ENCODE measurements around the gene CCDC192.

CCDC192 gene

DNA sequence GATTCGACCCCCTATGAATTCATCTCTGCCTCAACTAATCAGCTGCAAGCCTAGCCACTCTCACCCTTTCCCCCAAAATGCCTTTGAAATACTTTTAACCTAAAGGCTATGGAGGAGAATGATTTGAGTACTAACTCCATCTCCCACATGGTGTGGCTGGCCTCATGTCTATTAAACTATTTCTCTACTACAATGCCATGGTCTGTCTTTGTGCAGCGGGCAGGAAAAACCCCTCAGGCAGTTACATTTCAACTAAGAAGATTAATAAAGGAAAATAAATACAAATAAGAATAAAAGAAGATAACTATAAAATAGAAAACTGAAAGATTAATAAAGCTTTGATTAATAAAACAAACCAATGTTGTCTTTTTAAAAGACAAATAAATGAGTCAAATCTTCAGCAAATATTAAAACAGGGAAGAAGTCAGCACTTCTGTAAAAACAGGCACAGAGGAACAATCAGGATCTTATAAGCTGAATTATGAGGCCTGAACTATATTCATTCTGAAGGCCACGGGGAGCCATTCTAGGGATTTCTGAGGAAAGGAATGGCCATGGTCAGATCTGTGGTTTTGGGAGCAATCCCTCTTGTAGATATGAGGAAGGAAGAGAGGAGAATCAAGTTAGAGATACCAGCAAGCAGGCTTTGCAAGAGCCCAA lies 264.3 kb downstream of the CCDC192 start:
- no peak for TF ChIP-seq PPARA (CRISPR knock-in tag; IDR thresholded peaks at IDR 0.05; ENCODE audit: borderline replicate concordance)
- no peak for TF ChIP-seq ZNF565 (CRISPR knock-in tag; conservative IDR thresholded peaks at IDR 0.05; ENCODE audit: low read depth)
- TF ChIP-seq ZC3H10 (CRISPR knock-in tag; IDR thresholded peaks at IDR 0.05): no peak
- TF ChIP-seq OSR1 (CRISPR knock-in tag; IDR thresholded peaks at IDR 0.05): no peak
- TF ChIP-seq TCF4 (CRISPR knock-in tag; IDR thresholded peaks at IDR 0.05; ENCODE audit: borderline replicate concordance): no peak
- no peak for TF ChIP-seq ESRRG (CRISPR knock-in tag; IDR thresholded peaks at IDR 0.05)
- no peak for TF ChIP-seq ZNF8 (CRISPR knock-in tag; IDR thresholded peaks at IDR 0.05)
- ATAC-seq: no peak

DNA sequence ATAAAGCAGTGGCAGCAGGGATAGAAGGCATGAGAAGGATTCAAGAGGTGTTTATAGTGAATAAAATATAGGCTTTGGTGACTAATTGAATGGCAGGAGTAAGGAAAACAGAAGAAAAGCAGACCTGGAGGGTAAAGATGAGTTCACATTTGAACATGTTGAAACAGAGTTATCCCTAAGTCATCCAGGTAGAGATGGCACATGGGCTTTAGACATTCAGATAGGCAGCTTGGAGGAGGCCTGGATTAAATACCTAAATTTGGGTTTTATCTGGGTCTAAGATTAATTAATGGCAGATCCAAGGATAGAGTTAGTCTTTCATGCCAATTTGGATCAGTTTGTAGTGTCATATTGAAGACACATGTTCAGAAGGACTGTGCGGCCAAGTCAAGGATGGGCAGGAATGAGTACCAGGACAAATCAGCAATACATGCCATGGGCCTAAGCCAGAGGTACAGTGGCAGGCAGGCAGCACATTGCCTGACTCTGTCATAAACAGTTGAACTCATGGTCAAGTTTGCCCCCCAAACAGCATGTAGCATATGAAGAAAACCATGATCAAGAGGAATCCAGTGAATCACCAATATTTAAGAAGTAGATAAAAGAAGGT lies 264.9 kb downstream of the CCDC192 start:
- TF ChIP-seq SNAI2 (CRISPR knock-in tag; IDR thresholded peaks at IDR 0.05) (no peak), ESRRG (CRISPR knock-in tag; IDR thresholded peaks at IDR 0.05) (no peak), PATZ1 (CRISPR knock-in tag; IDR thresholded peaks at IDR 0.05; ENCODE audit: borderline replicate concordance) (no peak), POU6F1 (CRISPR knock-in tag; IDR thresholded peaks at IDR 0.05; ENCODE audit: borderline replicate concordance, low read depth) (no peak), ISL1 (CRISPR knock-in tag; IDR thresholded peaks at IDR 0.05) (no peak), OSR1 (CRISPR knock-in tag; IDR thresholded peaks at IDR 0.05) (no peak), CSRNP3 (CRISPR knock-in tag; IDR thresholded peaks at IDR 0.05) (no peak), ZNF8 (CRISPR knock-in tag; IDR thresholded peaks at IDR 0.05) (no peak), TSHZ2 (CRISPR knock-in tag; IDR thresholded peaks at IDR 0.05) (no peak), CREB5 (CRISPR knock-in tag; IDR thresholded peaks at IDR 0.05; ENCODE audit: low read depth) (no peak), ZFP3 (CRISPR knock-in tag; IDR thresholded peaks at IDR 0.05) (no peak), TCF4 (CRISPR knock-in tag; IDR thresholded peaks at IDR 0.05; ENCODE audit: borderline replicate concordance) (no peak), GLIS3 (CRISPR knock-in tag; IDR thresholded peaks at IDR 0.05) (no peak), ZC3H10 (CRISPR knock-in tag; IDR thresholded peaks at IDR 0.05) (no peak), CSDC2 (CRISPR knock-in tag; IDR thresholded peaks at IDR 0.05) (no peak), RARB (CRISPR knock-in tag; IDR thresholded peaks at IDR 0.05) (no peak)
- ATAC-seq: no peak

- ATAC-seq: no peak
- TF ChIP-seq ZC3H10 (CRISPR knock-in tag; IDR thresholded peaks at IDR 0.05) (no peak), TOX (CRISPR knock-in tag; IDR thresholded peaks at IDR 0.05; ENCODE audit: borderline replicate concordance) (no peak), CSDC2 (CRISPR knock-in tag; IDR thresholded peaks at IDR 0.05) (no peak), ZNF70 (CRISPR knock-in tag; IDR thresholded peaks at IDR 0.05) (no peak), ESRRG (CRISPR knock-in tag; IDR thresholded peaks at IDR 0.05) (no peak), ZNF8 (CRISPR knock-in tag; IDR thresholded peaks at IDR 0.05) (no peak), PATZ1 (CRISPR knock-in tag; IDR thresholded peaks at IDR 0.05; ENCODE audit: borderline replicate concordance) (no peak), ISL1 (CRISPR knock-in tag; IDR thresholded peaks at IDR 0.05) (no peak), PPARA (CRISPR knock-in tag; IDR thresholded peaks at IDR 0.05; ENCODE audit: borderline replicate concordance) (no peak), GLIS3 (CRISPR knock-in tag; IDR thresholded peaks at IDR 0.05) (no peak), TCF4 (CRISPR knock-in tag; IDR thresholded peaks at IDR 0.05; ENCODE audit: borderline replicate concordance) (no peak), ZFP30 (CRISPR knock-in tag; IDR thresholded peaks at IDR 0.05) (no peak), CSRNP3 (CRISPR knock-in tag; IDR thresholded peaks at IDR 0.05) (no peak)
Observed at GRCh38 chr5:127969002-127969401, 265.8 kb downstream of the CCDC192 start.

Measured in SK-N-SH treated with all-trans-retinoic acid at 6 μM for 48 hours (cell line).